H54 (cell line): Measurements from ENCODE around the gene AFM.

ENCODE experiments used
- DNase-seq: peaks from one replicate; pipeline ENCODE4 v3.0.0; 2011; ENCODE audit warnings: low spot score, mixed read lengths; ENCODE audit not compliant: insufficient read length
- FAIRE-seq: peaks from 3 replicates; lab custom pipeline; 2011; peaks lifted over from hg19 to GRCh38; lab: Jason Lieb, UNC
- POLR2A ChIP-seq: IDR thresholded peaks from 2 replicates; pipeline ENCODE4 v1.6.1; 2011; ENCODE audit warnings: low read depth, mild to moderate bottlenecking, low read length

Gene AFM

DNA sequence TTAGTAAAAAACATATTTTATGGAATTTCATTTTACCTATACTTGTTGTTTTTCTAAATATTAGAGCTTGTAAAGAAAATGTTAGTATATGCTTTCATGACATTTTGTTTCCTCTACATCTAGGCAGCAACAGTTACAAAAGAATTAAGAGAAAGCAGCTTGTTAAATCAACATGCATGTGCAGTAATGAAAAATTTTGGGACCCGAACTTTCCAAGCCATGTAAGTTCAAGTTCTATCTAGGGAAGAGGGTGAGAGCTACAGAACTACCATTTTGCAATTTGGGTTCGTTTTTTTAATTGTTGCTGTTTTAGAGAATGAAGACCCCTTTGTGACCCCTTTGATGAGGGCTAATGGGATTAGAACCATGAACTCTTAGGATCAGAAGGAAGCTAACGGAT lies 38.3 kb upstream of the AFM start:
- TF ChIP-seq POLR2A: no peak
- FAIRE-seq: no peak
- DNase-seq: no peak

DNA sequence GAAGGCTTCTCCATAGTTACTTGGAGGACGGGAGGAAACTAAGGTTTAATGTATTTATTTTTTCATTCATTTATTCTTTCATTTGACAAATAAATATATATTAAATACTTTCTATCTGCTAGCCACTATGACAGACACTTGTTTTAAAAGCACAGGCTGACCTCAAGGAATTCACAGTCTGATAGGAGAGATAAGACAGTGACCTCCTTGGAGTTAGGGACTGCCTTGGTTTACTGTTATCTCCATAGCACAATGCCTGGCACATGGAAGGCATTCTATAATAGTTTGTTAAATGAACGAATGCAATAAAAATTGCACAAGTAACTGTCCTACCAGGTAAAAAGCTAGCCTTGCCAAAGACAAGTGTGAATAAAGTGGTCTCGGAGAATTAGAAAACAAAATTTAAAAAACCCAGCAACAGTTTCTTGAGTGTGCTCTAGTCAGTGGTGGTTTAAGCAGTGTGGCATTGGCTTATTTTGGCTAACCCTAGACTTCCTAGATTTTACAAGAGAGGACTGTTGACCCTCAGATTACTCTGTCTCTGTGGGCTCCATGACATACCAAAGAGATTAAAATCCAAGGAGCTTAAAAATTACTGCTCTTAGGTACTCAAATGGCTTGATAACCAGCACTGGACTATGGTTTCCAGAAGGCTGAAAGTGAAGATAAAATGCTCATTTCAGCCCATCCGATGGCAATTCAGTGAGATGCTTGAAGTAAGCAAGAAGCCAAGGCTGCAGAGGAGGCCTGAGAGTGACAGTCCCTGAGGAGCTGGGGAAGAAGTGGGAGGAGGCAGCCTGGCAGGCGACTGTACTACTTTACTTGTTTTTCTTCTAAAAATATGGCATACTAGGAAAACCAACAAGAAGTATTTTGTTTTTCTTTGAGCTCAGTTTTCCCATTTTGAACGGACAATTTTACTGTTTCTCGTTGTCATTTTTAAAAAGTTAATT lies 35.9 kb upstream of the AFM start:
- TF ChIP-seq POLR2A: no peak
- FAIRE-seq: no peak
- DNase-seq: no peak

DNA sequence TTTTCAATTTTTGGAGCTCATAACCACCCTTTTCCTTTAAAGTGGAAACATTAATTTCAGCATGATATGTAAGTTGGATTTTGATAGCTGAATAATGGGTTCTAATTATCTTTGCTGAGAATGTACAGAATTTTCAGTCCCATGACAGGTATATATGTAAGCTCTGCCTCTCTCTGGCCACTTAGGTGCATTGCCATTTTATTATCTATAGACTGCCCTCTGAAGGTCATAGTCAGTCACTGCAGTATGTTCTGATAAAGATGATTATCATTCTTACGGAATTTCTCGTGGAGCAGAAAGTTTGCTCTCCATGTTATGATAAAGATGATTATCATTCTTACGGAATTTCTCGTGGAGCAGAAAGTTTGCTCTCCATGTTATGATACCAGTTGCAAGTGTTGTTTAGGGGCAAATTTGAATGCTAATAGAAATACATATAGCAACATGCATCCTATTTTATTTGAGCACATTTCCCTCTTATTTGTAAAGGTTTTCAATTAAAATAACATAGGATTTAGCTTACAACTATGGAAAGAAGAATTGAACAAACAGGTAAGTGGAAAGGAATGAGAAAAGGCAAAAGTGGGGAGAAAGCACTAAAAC lies 35.1 kb upstream of the AFM start:
- no peak for DNase-seq
- TF ChIP-seq POLR2A: no peak
- FAIRE-seq: no peak

DNA sequence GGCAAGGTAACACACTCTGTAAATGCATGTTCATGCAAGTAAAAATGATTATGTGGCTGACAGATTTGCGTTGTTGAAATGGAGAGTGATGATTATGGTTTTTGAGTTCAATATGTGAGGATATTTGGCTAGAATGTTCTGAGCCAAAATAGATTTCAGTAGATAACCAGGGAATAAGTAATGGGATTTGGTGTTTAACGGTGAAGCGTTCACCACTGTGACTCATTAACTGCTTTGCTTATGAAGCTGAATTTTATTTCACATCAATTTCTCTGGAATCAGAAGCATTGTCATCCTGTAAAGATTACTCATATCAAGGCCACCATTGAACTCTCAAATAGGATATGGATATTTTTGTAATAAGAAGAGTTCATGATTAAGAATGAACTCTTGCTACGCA lies 33.9 kb upstream of the AFM start:
- FAIRE-seq: peak; percentile 45
- no peak for TF ChIP-seq POLR2A
- DNase-seq: no peak

DNA sequence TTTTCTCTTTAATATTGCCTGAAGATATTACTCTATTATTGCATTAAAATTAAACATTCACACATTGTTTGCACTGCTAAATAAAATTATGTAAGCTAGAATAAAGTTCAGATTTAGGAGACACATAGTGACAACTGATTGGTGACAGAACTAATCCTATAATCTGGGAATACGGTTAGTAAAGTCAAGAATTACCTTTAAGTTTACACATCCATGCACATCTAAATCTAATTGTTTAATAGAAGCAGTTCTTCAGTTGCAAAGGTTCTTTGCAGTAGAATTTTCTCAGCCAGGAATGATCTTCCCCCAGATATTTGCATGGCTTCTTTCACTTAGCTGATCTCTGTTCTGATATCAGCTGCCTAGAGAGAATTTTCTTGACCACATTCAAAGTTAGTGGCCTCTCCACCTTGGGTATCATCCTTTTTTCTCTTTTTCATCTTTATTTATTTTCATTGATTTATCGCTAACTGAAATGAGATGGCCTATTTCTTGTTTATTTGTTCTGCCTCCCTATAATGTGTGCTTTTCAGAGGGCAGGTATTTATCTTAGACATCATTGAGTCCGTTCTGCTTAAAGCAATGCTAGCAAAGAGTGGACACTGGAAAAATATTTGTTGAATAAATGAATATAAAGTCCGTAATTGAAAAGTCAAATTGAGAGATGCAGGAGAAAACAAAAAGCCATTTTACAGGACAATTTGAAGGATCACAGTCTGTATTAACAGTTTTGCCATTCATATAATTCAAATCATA lies 32.9 kb upstream of the AFM start:
- FAIRE-seq: no peak
- no peak for TF ChIP-seq POLR2A
- no peak for DNase-seq

DNA sequence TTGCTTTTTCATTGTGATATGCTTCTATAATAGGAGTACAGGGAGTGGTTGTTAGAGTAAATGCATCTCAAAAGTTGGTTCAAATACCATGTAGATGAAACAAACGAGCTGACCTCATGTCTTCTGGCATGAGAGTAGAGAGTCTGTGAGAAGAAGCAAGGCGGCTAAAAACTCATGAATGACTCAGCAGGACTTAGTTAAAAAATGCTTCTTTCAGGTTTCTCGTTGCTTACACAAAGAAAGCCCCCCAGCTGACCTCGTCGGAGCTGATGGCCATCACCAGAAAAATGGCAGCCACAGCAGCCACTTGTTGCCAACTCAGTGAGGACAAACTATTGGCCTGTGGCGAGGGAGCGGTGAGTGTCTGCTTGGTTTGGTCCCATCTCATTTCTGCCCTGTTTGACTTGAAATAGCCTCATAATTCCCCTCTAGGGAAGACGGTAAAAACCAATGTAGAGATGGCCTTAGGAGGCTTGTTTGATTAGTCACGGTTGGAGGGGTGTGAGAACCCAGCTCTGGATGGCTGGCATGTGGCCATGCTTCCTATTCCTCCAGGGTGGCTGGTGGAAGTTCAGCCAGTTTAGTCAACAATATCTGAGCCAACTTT lies 31.0 kb upstream of the AFM start:
- FAIRE-seq (peak; percentile 87), DNase-seq (no peak)
- TF ChIP-seq POLR2A: no peak

DNA sequence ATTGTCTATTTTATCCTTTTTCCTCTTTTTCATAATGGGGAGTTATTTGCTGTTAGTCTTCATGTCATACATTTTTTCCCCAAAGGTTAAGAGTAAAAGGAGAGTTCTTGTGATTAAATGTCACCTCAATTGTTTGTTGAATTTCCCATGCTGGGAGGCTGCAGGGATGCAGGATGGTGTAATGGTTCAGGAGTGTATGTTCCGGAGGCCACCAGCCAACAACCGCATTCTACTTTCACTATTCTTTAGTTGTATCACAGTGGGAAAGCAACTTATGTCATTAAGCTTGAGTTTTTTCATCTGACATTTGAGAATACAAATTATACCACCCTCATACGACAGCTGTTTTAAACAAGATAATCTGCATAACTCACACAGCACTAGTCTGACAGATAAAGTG lies 30.1 kb upstream of the AFM start:
- DNase-seq (no peak), FAIRE-seq (no peak)
- TF ChIP-seq POLR2A: no peak

DNA sequence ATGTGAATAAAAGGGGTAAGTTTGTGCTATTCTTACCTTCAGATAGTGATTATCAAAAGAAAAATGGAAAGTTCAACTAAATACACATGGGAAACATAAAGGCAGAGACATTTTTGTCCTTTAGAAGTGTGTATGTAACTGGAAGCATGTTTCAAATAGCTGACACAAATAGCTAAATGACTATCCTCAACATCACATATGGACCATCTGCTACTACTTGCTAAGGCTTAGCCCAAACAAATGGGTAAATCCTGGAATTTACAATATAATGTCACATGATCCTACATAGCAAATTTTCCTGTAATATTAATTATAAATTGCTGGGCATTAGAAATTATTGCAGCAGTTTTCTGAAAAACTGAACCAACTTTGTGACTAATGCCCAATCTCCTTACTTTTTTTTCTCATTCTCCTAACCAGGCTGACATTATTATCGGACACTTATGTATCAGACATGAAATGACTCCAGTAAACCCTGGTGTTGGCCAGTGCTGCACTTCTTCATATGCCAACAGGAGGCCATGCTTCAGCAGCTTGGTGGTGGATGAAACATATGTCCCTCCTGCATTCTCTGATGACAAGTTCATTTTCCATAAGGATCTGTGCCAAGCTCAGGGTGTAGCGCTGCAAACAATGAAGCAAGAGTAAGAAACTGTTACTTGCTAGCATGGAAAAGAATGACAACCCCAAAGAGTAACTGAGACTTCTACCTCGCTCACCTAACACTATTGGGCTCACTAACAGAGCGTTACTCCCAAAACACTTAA lies 29.4 kb upstream of the AFM start:
- FAIRE-seq: no peak
- DNase-seq: no peak
- TF ChIP-seq POLR2A: no peak

DNA sequence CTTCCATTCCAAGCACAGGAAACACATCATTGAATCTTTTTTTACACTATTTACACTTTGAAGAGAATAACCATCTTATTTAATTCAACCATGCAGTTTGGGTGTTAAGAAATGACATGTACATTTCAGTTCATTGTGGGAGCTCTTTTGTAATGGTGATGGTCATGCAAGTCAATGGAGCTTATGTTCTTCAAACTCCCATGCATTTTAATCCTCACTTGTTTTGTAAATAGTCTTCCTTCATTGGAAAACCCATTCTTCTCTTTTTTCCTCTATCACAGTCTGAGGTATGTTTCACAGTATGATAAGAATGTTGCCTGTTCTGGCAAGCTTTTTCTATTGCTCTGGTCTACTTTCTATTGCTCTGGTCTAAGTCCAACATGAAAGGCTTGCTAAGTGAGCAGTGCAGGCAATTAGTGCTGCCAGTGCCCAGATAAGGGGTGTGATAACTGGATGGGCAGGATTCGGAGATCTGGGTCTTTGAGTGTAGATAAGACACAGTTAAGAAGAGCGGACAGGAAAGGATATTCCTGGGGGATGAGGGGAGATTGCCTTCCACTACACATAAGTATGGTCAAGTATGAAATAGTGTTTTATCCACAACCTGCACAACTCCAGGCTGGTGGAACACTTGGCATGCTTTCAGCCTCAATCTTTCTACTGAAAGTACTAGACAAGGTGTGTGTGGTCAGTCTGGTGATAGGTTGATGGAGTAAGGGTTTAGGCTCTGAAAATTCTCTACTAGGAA lies 28.4 kb upstream of the AFM start:
- no peak for TF ChIP-seq POLR2A
- FAIRE-seq: no peak

DNA sequence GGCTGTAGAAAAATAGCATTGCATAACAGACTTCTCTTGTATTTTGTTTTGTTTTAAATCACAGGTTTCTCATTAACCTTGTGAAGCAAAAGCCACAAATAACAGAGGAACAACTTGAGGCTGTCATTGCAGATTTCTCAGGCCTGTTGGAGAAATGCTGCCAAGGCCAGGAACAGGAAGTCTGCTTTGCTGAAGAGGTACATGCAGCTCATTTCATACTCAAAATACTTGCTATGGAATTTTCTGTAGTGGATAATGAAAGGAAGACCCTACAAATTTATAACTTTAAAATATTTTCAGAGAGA lies 27.9 kb upstream of the AFM start:
- FAIRE-seq: no peak
- no peak for DNase-seq
- TF ChIP-seq POLR2A: no peak

More for the DNA sequence above, 28.4 kb upstream of the AFM start:
- DNase-seq: no peak

DNA sequence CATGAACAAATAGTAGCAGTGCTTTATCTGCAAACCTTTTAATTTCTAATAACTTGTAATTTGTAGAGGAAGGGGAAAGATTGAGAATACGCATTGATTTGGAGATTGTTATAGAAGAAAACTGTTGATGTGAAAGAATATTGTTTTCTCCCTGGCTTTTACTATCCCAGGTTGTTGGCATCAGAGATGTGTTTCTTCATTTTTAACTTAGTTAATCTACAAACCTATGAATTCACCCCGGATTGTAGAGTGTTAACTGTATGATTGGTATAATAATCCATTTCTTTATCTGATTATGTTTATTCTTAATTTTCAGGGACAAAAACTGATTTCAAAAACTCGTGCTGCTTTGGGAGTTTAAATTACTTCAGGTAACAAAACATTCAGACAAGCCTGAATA lies 26.6 kb upstream of the AFM start:
- DNase-seq (no peak), FAIRE-seq (no peak)
- no peak for TF ChIP-seq POLR2A

DNA sequence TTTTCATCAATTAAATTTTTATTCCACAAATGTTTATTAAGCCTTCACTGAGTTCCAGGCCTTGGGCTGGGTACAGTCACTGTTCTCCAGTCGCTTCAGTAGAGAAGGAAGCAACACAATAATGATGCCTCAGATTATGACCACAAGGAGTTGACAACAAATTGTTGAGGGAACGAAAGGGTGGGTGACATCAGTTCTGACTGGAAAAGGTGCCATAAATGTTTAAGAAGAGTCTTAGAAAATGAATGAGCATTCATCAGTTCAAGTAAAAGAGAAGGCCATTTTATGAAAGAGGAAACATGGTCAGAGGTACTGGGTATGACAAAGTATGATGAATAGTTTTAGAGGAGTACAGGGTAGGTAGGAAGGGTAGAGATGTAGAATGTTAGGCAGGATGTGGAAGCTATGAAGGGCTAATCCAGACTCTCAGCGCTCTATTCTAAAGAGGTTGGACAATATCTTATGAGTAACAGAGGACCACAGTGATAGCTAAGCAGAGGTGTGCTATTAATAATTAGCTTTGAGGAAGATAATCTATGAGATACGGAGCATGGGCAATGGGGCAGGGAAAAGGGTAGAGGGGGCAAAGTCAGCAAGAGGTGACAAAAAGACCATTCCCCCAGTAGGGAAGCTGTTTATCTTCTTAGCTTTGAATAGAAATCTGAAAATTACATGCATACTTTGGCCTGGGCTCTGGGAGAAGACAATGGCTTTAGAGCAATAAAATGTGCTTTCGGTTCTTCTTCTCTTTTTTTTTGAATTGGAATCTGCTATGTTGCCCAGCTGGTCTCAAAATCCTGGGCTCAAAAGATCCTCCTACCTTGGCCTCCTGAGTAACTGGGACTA lies 25.1 kb upstream of the AFM start:
- no peak for DNase-seq
- no peak for FAIRE-seq
- no peak for TF ChIP-seq POLR2A
